ENCODE measurements around the gene TMEM181. TPM values are rescaled to one million over a fixed set of nuclear protein-coding genes. Genes with fewer than 3 reads are reported as not detected.

Gene TMEM181
- total RNA-seq, 1 experiment from 2014 or later: 38.0 TPM

DNA sequence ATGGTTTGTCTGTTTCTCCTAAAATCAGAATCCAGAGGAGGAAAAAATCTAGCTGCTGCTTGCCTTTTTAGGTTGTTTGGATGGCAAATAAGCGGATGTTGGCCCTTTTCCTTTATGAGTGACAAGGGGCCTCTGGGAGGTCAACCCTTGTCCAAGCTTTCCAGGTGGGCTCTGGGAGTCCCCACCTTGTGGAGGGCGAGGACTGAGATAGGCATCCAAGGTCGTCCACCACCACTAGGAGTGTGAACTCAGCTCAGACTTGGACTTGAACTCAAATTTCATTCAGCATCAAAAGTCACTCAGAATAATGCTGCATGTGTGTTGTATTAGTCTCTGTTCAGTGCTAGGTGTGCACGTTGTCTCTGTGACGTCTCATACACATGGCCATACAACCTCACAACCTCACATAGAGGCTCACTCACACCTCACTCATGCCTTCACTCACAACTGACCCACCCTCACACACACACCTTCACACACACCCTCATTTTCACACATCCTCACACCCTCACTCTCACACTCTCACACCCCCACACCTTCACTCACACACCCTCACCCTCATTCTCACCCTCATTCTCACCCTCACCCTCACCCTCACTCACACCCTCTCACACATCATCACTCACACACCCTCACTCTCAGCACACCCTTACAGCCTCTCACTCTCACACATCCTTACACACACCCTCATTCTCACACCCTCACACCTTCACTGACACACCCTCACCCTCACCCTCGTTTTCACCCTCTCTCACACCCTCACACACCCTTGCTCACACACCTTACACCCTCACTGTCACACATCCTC lies 66.7 kb downstream of the TMEM181 start:
- ATAC-seq (no peak), DNase-seq (ENCODE audit: low read depth, low spot score) (no peak)
- intact Hi-C loops (cut with micrococcal nuclease; ENCODE audit: unreplicated experiment): no loop called here
- no peaks in the 10 kb centered on the region for H3K4me1 ChIP-seq (ENCODE audit: control insufficient read depth, insufficient read depth, low read length)
- CTCF ChIA-PET: no interaction called here
- H3K27me3 ChIP-seq (ENCODE audit: control insufficient read depth, insufficient read depth, low read length): no peaks in the 10 kb centered on the region
- in situ Hi-C loops (cut with HindIII; ENCODE audit: low pct_unique_long_range_greater_than_20kb, low sequenced_read_pairs): no loop called here
- peaks cover 10% of the 10 kb centered on the region for H3K36me3 ChIP-seq (ENCODE audit: control insufficient read depth, insufficient read depth, low read length)
- TF ChIP-seq POLR2AphosphoS5 (IDR thresholded peaks at IDR 0.05; ENCODE audit: low read depth, low read length): no peak
- TF ChIP-seq TCF7L2 (IDR thresholded peaks at IDR 0.05; ENCODE audit: low read depth, low read length): no peak
- no peak for TF ChIP-seq SIN3A (IDR thresholded peaks at IDR 0.05; ENCODE audit: borderline replicate concordance, insufficient read depth, low read depth, low read length)
- TF ChIP-seq REST (IDR thresholded peaks at IDR 0.05; ENCODE audit: insufficient read depth in 1 of 2, low read depth in 2 of 2, low read length in 1 of 2): no peak
- TF ChIP-seq, protein P1, sequence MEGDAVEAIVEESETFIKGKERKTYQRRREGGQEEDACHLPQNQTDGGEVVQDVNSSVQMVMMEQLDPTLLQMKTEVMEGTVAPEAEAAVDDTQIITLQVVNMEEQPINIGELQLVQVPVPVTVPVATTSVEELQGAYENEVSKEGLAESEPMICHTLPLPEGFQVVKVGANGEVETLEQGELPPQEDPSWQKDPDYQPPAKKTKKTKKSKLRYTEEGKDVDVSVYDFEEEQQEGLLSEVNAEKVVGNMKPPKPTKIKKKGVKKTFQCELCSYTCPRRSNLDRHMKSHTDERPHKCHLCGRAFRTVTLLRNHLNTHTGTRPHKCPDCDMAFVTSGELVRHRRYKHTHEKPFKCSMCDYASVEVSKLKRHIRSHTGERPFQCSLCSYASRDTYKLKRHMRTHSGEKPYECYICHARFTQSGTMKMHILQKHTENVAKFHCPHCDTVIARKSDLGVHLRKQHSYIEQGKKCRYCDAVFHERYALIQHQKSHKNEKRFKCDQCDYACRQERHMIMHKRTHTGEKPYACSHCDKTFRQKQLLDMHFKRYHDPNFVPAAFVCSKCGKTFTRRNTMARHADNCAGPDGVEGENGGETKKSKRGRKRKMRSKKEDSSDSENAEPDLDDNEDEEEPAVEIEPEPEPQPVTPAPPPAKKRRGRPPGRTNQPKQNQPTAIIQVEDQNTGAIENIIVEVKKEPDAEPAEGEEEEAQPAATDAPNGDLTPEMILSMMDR (IDR thresholded peaks at IDR 0.05): no peak
- H3K9me3 ChIP-seq (ENCODE audit: control insufficient read depth, insufficient read depth, low read depth, low read length): no peaks in the 10 kb centered on the region
- POLR2A ChIA-PET: no interaction called here
- no peak overlapping the region for H3K27ac ChIP-seq (ENCODE audit: low read length)
- BruUV-seq (replicated peaks): no TSS peak
- no peak overlapping the region for H3K4me3 ChIP-seq (ENCODE audit: low read depth in 2 of 2, low read length in 2 of 2)

DNA sequence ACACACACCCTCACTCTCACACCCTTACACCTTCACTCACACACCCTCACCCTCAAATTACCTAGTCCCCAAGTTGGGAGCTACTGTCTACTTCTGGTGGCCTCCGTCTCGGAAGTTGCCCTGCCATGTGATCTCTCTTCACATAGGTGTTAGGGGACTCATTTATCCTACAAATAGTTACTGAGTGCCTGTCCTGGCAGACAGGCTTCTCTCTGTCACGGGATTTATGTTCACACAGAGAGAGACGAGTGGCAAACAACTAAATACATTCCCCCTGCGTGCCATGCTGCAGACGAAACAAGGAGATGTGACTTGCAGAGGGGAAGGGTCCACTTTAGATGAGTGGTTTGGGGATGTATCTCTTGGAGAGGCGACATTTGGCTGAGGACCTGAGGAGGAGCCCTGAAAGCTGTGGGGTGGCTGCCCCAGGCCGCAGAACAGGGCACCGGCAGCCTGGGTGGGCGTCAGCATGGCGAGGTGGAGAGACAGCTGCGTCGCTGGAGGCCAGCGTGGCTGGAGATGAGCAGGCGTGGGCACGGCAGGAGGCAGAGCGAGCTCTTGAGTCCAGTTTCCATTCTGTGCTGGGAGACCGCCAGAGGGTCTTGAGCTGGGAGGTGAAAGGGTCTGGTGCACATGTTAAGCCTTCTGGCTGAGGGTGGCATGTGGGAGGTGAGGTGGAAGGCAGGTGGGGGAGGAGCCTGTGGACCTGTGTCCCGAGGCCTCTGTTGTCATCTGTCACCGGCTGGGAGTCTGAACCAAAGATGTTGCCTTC lies 67.5 kb downstream of the TMEM181 start:
- no TSS peak for BruUV-seq (replicated peaks)
- no peaks in the 10 kb centered on the region for H3K27me3 ChIP-seq (ENCODE audit: control insufficient read depth, insufficient read depth, low read length)
- H3K4me3 ChIP-seq (ENCODE audit: low read depth in 2 of 2, low read length in 2 of 2): no peak overlapping the region
- in situ Hi-C loops (cut with HindIII; ENCODE audit: low pct_unique_long_range_greater_than_20kb, low sequenced_read_pairs): no loop called here
- peaks cover 10% of the 10 kb centered on the region for H3K36me3 ChIP-seq (ENCODE audit: control insufficient read depth, insufficient read depth, low read length)
- H3K4me1 ChIP-seq (ENCODE audit: control insufficient read depth, insufficient read depth, low read length): no peaks in the 10 kb centered on the region
- ATAC-seq: no peak
- no peaks in the 10 kb centered on the region for H3K9me3 ChIP-seq (ENCODE audit: control insufficient read depth, insufficient read depth, low read depth, low read length)
- TF ChIP-seq REST (IDR thresholded peaks at IDR 0.05; ENCODE audit: insufficient read depth in 1 of 2, low read depth in 2 of 2, low read length in 1 of 2) (no peak), TCF7L2 (IDR thresholded peaks at IDR 0.05; ENCODE audit: low read depth, low read length) (no peak)
- intact Hi-C loops (cut with micrococcal nuclease; ENCODE audit: unreplicated experiment): no loop called here
- H3K27ac ChIP-seq (ENCODE audit: low read length): no peak overlapping the region
- ChIA-PET POLR2A (no interaction called here), CTCF (no interaction called here)
- DNase-seq (ENCODE audit: low read depth, low spot score): no peak

Data from Panc1 (cell line).